Left ventricle myocardium superior (tissue), 1 donor: ENCODE measurements around the gene BACH2. TPM values are rescaled to one million over a fixed set of nuclear protein-coding genes. Genes with fewer than 3 reads are reported as not detected.
"Not testable (repeated sequence)": the region's sequence is repeated elsewhere in the genome, so short reads cannot be mapped to it uniquely, and the experiment has no call there.

Experiments
- ATAC-seq: fragments of 200-7000 bp; cut with Tn5 transposase; one replicate; pipeline ENCODE4 v1.9.1; 2020; ENCODE audit warnings: mild to moderate bottlenecking, moderate library complexity
- DNase-seq: peaks from one replicate; pipeline ENCODE4 v3.0.0-alpha.2; 2020
- intact Hi-C: fragments of 100-400 bp; cut with micrococcal nuclease; formaldehyde crosslinking; loops from one replicate; pipeline ENCODE4 v1.11.0; 2022
- long read RNA-seq: library from polyadenylated mRNA; unstranded; transcript quantifications from one replicate; pipeline ENCODE4 v2.0.0, GENCODE V29; 2021
- total RNA-seq: library from RNA; stranded (reverse); fragmentation: NEBNext Ultra II Directional; extraction: Animal tissue kit (Norgen Biotek cat#: 25700); gene quantifications from one replicate; pipeline ENCODE4 v1.2.1, GENCODE V29; 2021
- donor health status: DM: no; HTN: yes; CAD: no; lungs with severe emphysema.

The BACH2 gene
- 1.5 TPM for total RNA-seq
- long read RNA-seq, partial matches to known transcripts: 1 of 1 reads
- long read RNA-seq, other reads (novel, unspliced or antisense): 0 of 1 reads

DNA sequence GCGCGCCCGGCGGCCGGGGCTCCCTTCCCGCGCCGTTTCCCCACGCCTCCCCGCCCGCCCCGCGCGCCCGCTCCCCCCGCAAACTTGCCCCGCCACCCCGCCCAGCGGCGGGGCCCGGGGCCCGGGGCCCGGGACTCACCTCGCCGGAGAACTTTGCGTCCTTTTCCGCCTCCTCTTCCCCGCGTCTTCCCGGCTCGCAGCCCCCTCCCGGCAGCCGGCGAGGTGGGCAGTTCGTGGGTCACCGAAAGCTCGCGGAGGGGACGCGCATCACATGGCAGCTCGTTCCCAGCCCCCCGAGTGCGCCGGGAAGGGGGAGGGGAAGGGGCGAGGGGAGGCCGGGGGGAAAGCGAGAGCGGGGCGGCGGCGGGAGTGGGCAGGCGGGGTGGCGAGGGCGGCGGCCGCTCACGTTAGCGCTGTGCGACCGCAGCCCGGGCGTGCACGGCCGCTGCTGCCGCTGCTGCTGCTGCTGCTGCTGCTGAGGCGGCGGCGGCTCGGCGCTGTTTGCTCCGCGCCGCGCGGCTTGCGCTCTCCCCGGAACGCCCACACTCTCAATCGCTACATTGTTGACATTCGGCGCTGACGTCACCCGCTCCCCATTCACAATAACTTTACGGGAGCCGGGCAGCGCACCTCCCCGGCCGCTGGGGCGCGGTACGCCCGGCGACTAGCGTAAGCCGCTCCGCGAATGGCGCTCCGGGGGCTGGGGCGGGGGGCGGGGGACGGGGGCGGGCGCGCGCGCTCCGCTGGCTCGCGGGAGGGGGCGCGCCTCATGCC lies at the start of gene BACH2:
Gene BACH2, minus strand, starts transcription at position 503 of the 774 bp plus-strand sequence. CDS start 287,999 bp downstream, outside the sequence.
- DNase-seq (peak; percentile 93), ATAC-seq (peak; percentile 74)
- intact Hi-C loops: no loop called here

DNA sequence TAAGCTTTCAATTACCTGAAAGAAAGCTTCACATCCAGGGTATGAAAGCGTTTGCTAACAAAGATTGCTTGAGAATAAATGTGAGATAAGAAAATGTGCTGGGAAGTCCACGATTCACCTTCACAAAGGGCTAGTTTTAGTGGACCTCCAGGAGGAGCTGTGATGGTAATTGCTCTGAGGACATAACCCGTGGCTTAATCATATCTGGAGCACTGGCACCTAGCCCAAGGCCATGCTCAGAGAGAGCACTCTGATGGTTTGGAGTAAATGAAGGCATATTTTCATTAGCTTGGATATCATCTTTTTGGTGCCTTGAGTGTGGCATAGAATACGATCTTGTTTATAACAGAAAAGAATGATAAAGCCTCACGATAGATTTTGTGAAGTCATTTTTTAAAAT lies 46.9 kb upstream of the BACH2 start:
- DNase-seq (peak; percentile 50), ATAC-seq (peak; percentile 44)
- intact Hi-C loops: no loop called here

DNA sequence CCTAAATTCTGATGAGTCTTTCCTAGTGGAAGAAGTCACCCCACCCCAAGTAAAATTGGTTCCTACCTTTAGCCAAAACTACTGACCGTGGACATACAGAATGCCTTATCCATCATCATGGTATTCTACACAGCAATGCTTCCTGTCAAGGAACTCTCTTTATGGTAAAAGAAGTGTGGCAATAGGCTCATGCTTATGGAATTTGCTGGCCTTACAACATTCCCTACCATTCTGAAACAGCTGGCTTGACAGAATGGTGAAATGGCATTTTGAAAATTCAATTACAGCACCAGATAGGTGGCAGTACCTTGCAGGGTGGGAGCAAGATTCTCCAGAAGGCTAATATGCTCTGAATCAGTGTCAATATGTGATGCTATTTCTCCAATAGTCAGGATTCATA lies 41.8 kb upstream of the BACH2 start:
- ATAC-seq (no peak), DNase-seq (no peak)
- intact Hi-C loops: no loop called here

DNA sequence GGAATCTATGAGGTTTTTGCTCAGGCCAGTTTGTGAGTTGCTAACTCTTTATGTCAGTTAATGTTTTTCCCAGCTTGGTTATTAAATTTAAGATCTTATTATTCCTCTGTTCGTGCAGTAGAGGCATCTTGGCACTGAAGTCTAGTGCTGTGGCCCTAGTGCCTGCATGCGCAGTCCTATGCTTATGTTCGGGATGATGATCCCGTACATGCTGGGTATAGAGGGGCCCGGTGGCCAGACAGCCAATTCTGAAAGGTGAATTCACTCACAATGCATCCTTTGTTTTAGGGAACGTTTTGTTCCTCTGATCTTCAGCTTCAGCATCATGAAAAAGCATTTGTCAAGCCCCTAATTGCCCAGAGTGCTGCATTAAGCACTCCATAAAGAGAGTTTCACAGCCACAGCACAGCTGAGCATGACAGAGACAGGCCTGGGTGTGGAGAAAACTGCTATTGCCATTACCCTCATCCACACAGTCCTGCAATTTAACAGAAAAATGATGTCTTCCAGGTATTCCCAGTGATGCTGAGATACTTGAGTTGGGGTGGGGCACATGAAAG lies 39.8 kb upstream of the BACH2 start:
- ATAC-seq (no peak), DNase-seq (no peak)
- intact Hi-C loops: no loop called here

DNA sequence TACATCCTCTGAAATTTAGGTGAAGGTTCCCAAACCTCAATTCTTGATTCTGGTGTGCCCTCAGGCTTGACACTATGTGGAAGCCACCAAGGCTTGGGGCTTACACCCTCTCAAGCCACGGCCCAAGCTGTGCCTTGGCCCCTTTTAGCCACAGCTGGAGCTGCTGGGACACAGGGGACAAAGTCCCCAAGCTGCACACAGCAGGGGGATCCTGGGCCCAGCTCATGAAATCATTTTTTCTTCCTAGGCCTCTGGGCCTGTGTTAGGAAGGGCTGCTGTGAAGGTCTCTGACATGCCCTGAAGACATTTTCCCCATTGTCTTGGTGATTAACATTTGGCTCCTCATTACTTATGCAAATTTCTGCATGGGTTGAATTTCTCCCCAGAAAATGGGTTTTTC lies 37.3 kb upstream of the BACH2 start:
- no peak for DNase-seq
- intact Hi-C loops: no loop called here
- no peak for ATAC-seq

DNA sequence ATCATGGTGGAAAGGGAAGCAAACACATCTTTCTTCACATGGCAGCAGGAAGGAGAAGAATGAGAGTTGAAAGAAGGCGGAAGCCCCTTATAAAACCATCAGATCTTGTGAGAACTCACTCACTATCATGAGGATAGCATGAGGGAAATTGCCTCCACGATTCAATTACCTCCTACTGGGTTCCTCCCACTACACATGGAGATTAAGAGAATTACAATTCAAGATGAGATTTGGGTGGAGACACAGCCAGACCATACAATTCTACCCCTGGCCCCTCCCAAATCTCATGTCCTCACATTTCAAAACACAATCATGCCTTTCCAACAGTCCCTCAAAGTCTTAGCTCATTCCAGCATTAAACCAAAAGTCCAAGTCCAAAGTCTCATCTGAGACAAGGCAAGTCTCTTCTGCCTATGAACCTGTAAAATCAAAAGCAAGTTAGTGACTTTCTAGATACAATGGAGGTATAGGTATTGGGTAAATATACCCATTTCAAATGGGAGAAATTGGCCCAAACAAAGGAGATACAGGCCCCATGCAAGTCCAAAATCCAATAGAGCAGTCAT lies 36.4 kb upstream of the BACH2 start:
- intact Hi-C loops, ATAC-seq, DNase-seq: not testable (repeated sequence)

DNA sequence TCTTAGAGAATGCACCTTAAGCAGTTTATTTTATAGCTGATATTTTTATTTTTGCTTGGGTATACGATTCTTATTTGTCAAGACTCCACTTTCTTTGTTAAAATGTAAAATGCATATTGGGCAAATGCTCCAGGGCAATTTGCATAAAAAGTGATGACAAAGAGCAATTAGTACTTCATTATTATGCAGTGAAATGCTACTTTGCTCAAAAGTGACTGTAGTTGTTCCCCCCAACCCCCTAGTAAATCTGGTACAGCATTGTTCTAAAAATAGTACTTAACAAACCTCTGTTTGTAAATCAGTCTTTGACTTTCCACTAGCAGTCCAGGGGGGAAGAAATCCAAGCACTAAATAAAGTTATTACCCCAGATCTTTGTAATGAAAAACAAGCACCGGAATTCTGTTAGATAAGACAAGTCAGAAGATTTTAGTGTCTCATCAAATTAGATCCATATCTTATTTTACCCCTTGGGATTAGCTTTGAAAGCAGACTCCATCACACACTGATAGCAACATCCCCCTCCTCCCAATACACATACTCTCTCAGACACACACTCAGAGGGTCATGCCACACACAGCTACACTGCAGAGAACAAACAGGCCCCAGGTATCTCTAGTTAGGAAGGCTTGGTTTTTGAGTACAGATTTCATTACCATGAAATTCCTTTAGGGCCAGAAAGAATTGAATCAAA lies 32.9 kb upstream of the BACH2 start:
- intact Hi-C loops: no loop called here
- DNase-seq (no peak), ATAC-seq (no peak)

DNA sequence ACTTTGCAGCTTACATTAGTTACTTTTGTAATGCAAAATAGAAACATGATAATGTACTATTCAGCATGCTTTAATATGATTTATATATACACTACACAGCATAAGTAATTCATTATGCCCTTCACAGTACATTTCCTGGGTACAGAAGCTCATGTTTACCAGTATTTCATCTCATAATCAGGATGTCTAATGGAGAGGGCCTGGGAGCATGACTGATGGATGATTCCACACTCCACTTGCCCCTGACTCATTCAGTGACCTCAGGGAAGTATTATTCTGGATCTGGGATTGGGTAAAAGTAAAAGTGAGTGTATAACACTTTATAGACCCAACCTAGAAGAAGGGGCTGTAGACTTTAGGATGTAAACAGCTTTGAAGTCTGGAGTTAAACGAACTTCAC lies 31.4 kb upstream of the BACH2 start:
- intact Hi-C loops: no loop called here
- ATAC-seq (no peak), DNase-seq (no peak)

DNA sequence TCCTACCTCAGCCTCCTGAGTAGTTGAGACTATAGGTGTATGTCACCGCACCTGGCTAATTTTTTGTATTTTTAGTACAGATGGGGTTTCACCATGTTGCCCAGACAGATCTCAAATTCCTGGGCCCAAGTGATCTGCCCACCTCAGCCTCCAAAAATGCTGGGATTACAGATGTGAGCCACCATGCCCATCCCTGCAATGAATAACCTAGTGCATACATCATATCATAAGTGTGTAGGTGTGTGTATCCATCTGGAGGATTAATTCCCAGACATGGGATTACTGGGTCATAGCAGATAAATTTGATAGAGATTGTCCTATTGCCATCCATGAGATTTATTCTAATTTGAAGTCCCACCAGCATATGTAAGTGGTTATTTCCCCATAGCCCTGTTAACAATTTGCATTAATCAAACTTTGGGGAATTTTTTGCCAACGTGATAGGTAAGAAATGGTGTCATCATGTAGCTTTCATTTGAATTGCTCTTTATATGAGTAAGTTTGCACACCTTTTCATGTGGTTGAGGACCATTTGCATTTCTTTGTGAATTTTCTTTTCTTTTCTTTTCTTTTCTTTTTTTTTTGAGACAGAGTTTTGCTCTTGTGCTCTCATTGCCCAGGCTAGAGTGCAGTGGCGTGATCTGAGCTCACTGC lies 29.9 kb upstream of the BACH2 start:
- intact Hi-C loops: no loop called here

DNA sequence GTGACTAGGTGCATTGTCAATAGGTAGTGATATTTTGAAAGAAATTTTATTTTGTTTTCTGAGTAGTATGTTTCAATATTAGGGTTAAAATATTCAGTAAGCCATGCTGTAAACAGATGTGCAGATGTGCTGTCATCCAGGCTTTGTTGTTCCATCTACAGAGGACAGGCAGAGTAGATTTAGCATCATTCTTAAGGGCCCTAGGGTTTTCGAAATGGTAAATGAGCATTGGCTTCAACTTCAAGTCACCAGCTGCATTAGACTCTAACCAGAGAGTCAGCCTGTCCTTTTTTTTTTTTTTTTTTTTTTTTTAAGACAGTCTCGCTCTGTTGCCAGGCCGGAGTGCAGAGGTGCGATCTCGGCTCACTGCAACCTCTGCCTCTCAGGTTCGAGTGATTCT lies 27.1 kb upstream of the BACH2 start:
- DNase-seq: no peak
- intact Hi-C loops: no loop called here
- no peak for ATAC-seq

More for the DNA sequence above, 29.9 kb upstream of the BACH2 start:
- DNase-seq: no peak
- ATAC-seq: no peak

DNA sequence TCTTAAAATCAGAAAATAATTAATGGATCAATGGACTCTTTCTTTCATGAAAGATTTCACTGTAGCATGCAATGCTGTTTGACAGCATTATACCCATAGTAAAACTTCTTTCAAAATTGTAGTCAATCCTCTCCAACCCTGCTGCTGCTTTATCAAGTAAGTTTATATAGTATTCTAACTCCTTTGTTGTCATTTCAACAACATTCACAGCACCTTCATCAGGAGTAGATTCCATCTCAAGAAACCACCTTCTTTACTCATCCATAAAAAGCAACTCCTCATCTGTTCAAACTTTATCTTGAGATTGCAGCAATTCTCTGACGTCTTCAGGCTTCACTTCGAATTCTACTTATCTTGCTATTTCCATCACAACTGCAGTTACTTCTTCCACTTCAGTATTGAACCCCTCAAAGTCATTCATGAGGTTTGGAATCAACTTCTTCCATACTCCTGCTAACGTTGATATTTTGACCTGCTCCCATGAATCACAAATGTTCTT lies 26.4 kb upstream of the BACH2 start:
- no peak for DNase-seq
- no peak for ATAC-seq
- intact Hi-C loops: no loop called here

DNA sequence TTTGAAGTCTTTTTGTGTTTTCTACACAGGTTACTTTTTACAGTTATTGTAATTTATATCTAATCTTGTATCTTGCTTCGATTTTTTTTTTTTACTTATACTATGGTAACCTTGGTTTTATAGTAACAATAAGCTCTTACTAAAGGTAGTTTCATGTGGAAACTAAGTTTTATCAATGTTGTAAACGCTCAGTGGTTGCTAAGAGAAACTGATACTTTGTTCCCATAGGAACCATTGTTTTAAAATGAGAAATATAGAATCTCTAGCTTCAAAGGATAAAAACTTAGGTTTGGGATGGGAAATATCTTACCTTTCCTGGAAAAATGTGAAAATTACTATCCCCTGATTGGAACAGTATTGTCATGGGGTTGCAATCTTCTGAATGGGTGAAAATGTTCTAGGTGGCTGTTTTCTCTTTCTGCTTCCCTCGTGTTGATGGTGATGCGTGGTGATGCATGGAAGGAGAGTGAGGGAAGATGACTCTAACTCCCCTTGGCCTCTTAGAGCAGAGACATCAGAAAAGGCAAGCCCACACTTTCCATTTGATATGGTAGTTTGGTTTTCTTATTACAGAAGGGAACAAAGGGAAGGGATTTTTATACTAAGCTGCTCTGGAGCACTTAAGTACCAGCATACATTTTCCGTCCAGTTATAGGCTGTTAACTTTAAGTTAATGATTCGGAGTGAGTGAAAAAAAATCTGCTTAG lies 23.5 kb upstream of the BACH2 start:
- intact Hi-C loops: no loop called here
- DNase-seq: no peak
- no peak for ATAC-seq

DNA sequence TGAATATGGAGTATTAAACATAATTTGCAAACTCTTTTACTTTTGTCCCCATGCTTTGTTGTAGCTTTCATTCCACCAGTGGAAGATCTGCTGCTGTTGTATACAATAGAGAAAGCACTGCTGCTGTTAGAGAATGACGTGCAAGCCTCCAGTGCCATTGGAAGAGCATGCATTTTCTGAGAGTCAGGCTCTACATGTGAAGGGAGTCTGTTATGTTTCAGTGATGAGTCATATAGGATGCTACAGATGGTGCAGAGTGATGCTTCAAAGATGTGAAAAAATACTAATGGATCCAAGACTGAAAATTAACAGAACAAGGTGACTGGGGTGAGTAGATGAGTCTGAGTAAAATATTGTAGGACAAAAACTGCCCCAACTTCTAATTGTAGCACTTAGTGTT lies 22.4 kb upstream of the BACH2 start:
- ATAC-seq (no peak), DNase-seq (no peak)
- intact Hi-C loops: no loop called here

DNA sequence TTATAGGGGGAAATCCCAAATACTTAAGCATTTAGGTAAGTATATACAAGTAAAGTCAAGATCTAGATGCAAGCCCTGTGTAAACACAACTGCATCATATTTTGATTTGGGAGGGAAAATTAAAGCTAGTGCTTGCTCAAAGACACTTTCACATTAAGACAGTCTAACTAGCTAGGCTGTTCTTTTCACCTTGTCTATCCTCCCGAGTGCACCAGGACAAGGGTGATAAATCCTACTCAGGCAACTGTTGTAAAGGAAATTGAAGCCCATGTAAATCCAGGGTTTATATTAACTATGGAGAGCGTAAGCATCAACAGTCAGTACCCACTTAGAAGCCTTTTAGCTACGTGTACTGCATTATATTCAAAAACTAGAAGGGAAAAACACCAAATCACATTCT lies 19.3 kb upstream of the BACH2 start:
- ATAC-seq (no peak), DNase-seq (no peak)
- intact Hi-C loops: no loop called here

DNA sequence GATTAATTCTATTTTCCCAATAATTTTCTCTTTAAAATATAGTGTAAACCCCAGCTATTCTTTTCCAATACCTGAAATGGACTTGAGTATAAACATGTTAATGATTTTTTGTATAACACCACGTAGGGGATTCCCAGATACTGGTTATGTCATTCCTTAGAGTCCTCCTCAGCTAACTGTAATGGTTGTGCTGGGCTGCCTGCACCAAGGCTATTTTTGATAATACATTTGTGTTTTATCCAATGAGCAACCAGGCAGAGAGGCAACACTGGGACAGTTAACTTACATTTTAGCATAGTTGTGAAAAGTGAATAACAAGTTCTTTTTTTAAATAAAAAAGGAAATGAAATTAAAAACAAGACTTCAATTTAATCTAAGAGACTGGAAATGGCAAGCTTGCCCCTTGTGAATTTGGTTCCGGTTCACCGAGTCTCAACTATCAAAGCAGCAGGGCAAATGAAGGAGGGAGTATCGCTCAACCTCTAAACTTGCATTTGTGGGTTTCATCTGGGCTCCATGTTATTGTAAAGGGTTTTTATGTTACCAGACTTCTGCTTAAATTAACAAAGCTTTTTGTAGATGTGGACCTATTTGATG lies 18.8 kb upstream of the BACH2 start:
- intact Hi-C loops: no loop called here
- ATAC-seq (no peak), DNase-seq (no peak)

DNA sequence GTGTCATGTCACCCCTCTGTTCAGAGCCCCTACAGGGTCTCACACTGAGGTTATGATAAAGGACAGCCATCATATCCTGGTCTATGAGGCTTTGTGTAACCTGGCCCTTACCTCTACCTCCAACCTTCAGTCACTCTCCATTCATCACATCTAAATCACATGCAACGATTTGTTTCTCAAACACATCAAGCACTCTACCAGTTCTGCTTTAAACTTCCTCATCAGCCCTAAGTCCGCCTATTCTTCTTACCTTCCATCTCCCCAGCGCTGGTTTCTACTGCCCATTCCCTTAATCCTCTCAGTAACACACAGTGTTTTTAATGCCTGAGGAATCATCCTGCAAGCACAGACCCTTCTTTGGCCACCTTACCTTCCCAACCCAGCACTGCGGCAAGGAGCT lies 17.9 kb upstream of the BACH2 start:
- no peak for ATAC-seq
- DNase-seq: no peak
- intact Hi-C loops: no loop called here

DNA sequence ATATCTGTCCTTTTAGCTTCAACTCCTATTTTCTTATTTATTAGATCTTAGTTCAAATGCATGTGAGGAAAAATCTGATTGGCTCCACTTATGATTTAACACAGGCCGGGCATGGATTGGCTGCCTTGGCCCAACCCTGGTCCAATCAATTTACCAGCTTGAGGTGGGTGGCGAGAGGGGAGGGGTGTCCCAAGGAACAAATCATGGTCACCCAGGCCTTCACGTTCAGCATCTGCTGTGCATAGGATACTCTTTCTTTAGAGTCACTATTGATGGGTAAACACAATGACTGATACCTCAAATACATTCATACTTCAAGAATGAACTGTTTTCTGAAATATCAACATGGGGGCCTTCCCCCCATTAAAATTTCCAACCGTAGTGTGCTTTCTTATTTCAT lies 14.9 kb upstream of the BACH2 start:
- ATAC-seq: no peak
- intact Hi-C loops: no loop called here
- no peak for DNase-seq

DNA sequence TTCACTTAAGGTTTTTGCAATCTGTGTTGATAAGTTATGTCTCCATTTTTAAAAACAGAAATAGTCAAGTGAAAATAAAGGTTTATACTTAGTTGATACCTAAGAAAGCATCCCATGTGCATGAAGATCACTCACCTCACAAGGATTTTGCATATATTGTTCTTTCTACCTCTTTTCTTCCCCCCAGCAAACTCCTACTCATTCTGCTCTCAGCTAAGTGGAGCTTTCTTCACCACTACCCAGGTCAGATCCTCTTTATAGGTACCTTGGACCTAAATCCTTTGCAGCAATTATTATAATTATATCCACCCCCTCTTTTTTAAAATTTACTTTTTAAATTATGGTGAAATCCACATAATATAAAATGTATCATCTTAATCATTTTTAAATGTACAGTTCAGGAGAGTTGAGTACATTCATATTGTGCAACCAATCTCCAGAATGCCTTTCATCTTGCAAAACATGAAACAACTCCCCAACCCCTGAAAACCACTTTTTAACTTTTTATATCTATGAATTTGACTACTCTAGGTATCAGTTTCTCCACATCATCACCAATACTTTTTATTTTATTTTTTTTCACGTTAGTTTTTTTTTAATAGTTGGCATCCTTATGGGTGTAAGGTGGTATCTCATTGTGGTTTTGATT lies 9.3 kb upstream of the BACH2 start:
- DNase-seq (no peak), ATAC-seq (no peak)
- intact Hi-C loops: loop anchor here (10.0 kb wide), 1 partner anchor 331 kb away; no protein-coding TSS in a partner anchor
